Measurements from ENCODE around the gene C1orf21. TPM values are rescaled to one million over a fixed set of nuclear protein-coding genes. Genes with fewer than 3 reads are reported as not detected.

C1orf21 gene
- total and polyA plus RNA-seq, 2 donors (not counting 1 experiment from before 2014, with no cell fraction given), result under 0.01 to 0.32 TPM

- no peaks in the 10 kb centered on the region for H3K9me3 ChIP-seq (ENCODE audit: control extremely low read depth in 1 of 3, control insufficient read depth in 2 of 3, insufficient read depth in 1 of 3, low read length in 2 of 3)
- no peak overlapping the region for H3K4me3 ChIP-seq (ENCODE audit: control extremely low read depth in 1 of 5, extremely low read depth in 1 of 5, insufficient read depth in 1 of 5, low read depth in 2 of 5, low read length in 4 of 5)
- Mint-ChIP-seq H3K27ac (no peak overlapping the region), H3K27me3 (no peaks in the 10 kb centered on the region), H3K4me3 (no peak overlapping the region), H3K4me1 (no peaks in the 10 kb centered on the region), H3K9me3 (ENCODE audit: insufficient read depth) (no peaks in the 10 kb centered on the region)
- H3K27ac ChIP-seq (ENCODE audit: low read length in 2 of 2), result no peak overlapping the region
- H3K79me2 ChIP-seq (ENCODE audit: control insufficient read depth, insufficient read depth, low read length), result no peaks in the 10 kb centered on the region
- WGBS (ENCODE audit: insufficient coverage), result 100% methylated on average over 1 of the region's 1 CpG
- ChIA-PET POLR2A (no interaction called here), CTCF (no interaction called here)
- H3K4me1 ChIP-seq (ENCODE audit: control insufficient read depth in 2 of 2, insufficient read depth in 2 of 2, low read length in 2 of 2), result no peaks in the 10 kb centered on the region
- no peaks in the 10 kb centered on the region for H3K36me3 ChIP-seq (replicated peaks in 1 of 2; ENCODE audit: control extremely low read depth in 1 of 2, control insufficient read depth in 1 of 2, extremely low read depth in 1 of 2, insufficient read depth in 2 of 2, low read length in 1 of 2)
- no peaks in the 10 kb centered on the region for H3K27me3 ChIP-seq (replicated peaks in 1 of 4; ENCODE audit: control extremely low read depth in 1 of 4, control insufficient read depth in 3 of 4, insufficient read depth in 4 of 4, low read length in 3 of 4)
- no peak overlapping the region for H3K9ac ChIP-seq (ENCODE audit: low read length)
- no peak overlapping the region for H2AFZ ChIP-seq (ENCODE audit: insufficient read depth, low read depth, low read length, poor library complexity, severe bottlenecking)
- no peak overlapping the region for H3K4me2 ChIP-seq (replicated peaks; ENCODE audit: low read depth, low read length, poor library complexity, severe bottlenecking)
- TF ChIP-seq EZH2 (IDR thresholded peaks at IDR 0.05; ENCODE audit: borderline replicate concordance, insufficient read depth, low read depth, low read length, poor library complexity, severe bottlenecking), result no peak
- TF ChIP-seq, protein P1, sequence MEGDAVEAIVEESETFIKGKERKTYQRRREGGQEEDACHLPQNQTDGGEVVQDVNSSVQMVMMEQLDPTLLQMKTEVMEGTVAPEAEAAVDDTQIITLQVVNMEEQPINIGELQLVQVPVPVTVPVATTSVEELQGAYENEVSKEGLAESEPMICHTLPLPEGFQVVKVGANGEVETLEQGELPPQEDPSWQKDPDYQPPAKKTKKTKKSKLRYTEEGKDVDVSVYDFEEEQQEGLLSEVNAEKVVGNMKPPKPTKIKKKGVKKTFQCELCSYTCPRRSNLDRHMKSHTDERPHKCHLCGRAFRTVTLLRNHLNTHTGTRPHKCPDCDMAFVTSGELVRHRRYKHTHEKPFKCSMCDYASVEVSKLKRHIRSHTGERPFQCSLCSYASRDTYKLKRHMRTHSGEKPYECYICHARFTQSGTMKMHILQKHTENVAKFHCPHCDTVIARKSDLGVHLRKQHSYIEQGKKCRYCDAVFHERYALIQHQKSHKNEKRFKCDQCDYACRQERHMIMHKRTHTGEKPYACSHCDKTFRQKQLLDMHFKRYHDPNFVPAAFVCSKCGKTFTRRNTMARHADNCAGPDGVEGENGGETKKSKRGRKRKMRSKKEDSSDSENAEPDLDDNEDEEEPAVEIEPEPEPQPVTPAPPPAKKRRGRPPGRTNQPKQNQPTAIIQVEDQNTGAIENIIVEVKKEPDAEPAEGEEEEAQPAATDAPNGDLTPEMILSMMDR (IDR thresholded peaks at IDR 0.05), result no peak
- no peak for DNase-seq
- no peaks in the 10 kb centered on the region for H4K20me1 ChIP-seq (ENCODE audit: control insufficient read depth, insufficient read depth, low read length, poor library complexity, severe bottlenecking)
- intact Hi-C loops (cut with micrococcal nuclease), result no loop called here
- no peak for ATAC-seq (ENCODE audit: low read depth)
These were observed 76.9 kb downstream of the C1orf21 start for GRCh38 chr1:184463680-184464079.

- intact Hi-C loops (cut with micrococcal nuclease), result no loop called here
- no peak overlapping the region for H3K27ac Mint-ChIP-seq
- Histone ChIP-seq H3K4me3 (ENCODE audit: control extremely low read depth in 1 of 5, extremely low read depth in 1 of 5, insufficient read depth in 1 of 5, low read depth in 2 of 5, low read length in 4 of 5) (no peak overlapping the region), H3K27ac (ENCODE audit: low read length in 2 of 2) (no peak overlapping the region), H3K36me3 (replicated peaks in 1 of 2; ENCODE audit: control extremely low read depth in 1 of 2, control insufficient read depth in 1 of 2, extremely low read depth in 1 of 2, insufficient read depth in 2 of 2, low read length in 1 of 2) (no peaks in the 10 kb centered on the region), H3K27me3 (replicated peaks in 1 of 4; ENCODE audit: control extremely low read depth in 1 of 4, control insufficient read depth in 3 of 4, insufficient read depth in 4 of 4, low read length in 3 of 4) (no peaks in the 10 kb centered on the region), H3K4me1 (ENCODE audit: control insufficient read depth in 2 of 2, insufficient read depth in 2 of 2, low read length in 2 of 2) (no peaks in the 10 kb centered on the region), H4K20me1 (ENCODE audit: control insufficient read depth, insufficient read depth, low read length, poor library complexity, severe bottlenecking) (no peaks in the 10 kb centered on the region), H3K4me2 (replicated peaks; ENCODE audit: low read depth, low read length, poor library complexity, severe bottlenecking) (no peak overlapping the region), H3K9ac (ENCODE audit: low read length) (no peak overlapping the region), H3K79me2 (ENCODE audit: control insufficient read depth, insufficient read depth, low read length) (no peaks in the 10 kb centered on the region), H3K9me3 (ENCODE audit: control extremely low read depth in 1 of 3, control insufficient read depth in 2 of 3, insufficient read depth in 1 of 3, low read length in 2 of 3) (no peaks in the 10 kb centered on the region), H2AFZ (ENCODE audit: insufficient read depth, low read depth, low read length, poor library complexity, severe bottlenecking) (no peak overlapping the region)
- no peak for TF ChIP-seq EZH2 (IDR thresholded peaks at IDR 0.05; ENCODE audit: borderline replicate concordance, insufficient read depth, low read depth, low read length, poor library complexity, severe bottlenecking)
- TF ChIP-seq, protein P1 (IDR thresholded peaks at IDR 0.05), result no peak
- no peak for ATAC-seq (ENCODE audit: low read depth)
- no peaks in the 10 kb centered on the region for H3K4me1 Mint-ChIP-seq
- no peaks in the 10 kb centered on the region for H3K9me3 Mint-ChIP-seq (ENCODE audit: insufficient read depth)
- ChIA-PET CTCF (no interaction called here), POLR2A (no interaction called here)
- H3K27me3 Mint-ChIP-seq, result peaks cover 2% of the 10 kb centered on the region
- no CpG with 5 or more reads among the region's 4 CpGs for WGBS (ENCODE audit: insufficient coverage)
- no peak for DNase-seq
- no peak overlapping the region for H3K4me3 Mint-ChIP-seq
These were observed 77.9 kb downstream of the C1orf21 start for GRCh38 chr1:184464757-184465156.
